Stimulated activated CD4-positive, alpha-beta T cell treated with anti-CD3 and anti-CD28 coated beads, Interleukin-12 subunit alpha, Interleukin-12 subunit beta, amount 100 ng/mL, for 4 hours (primary cell): ENCODE results near the gene TMEM14A.
"Not testable (repeated sequence)": the region's sequence is repeated elsewhere in the genome, so short reads cannot be mapped to it uniquely, and the experiment has no call there.

Experiments used
- DNase-seq: peaks from one replicate; pipeline ENCODE4 v3.0.0-alpha.2; 2020

The TMEM14A gene

DNA sequence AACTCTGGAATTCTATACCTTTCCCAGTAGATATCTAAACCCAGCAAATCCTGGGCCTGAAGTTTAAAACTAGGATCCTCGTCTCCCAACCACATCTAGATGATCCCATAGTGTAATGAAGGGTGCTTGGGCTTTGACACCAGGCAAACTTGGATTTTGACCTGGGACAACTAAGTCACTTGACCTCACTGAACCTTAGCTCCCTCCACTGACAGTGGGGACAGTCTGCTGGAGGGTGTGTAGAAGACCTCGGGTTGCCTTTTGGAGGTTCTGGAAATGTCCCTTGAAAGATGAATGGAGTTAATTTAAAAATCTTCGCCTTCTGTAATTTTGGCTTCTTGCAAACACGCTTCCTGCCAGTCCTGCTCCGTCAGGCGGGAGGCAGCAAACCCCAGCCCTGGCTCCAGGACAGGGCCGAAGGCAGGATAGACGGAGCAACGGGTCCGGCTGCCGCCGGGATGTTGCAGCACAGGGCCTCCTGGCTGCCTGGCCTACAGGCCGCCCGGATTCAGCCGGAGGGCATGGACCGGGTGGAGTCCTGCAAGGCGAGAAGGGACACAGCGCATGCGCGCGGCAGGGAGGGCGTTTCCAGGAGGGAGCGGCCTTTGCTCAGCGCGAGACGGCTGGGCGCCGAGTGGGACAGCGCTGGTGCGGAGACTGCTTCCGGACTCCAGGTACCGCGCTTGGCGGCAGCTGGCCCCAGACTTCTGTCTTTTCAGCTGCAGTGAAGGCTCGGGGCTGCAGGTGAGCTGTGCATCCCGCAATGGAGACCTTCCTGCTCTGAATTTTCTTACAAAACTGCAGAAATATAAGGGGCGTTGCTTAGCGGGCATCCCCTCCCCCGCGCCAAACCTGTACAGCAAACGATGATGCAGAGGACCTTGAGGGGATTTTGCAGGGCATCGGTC is at the start of gene TMEM14A:
TMEM14A (plus strand) TSS at position 612 of the 908 bp plus-strand sequence. CDS start 5,990 bp downstream, outside the sequence.
- peak; percentile 91 for DNase-seq

GRCh38 chr6:52621631-52622030 is 49.3 kb upstream of the TMEM14A start:
- DNase-seq: no peak

DNA sequence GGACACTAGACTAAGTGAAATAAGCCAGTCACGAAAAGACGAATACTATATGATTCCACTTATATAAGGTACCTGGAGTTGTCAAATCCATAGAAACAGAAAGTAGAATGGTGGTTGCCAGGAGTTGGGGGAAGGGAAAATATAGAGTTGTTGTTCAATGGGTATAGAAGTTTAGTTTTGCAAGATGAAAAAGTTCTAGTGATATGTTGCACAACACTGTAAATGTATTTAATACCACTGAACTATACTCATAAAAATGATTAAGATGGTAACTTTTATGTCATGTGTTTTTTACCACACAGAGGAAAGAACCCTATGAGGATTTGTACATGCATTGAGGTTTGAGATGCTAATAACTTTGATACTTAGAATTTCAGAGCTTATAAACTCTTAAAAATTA is 48.1 kb upstream of the TMEM14A start:
- no peak for DNase-seq

DNA sequence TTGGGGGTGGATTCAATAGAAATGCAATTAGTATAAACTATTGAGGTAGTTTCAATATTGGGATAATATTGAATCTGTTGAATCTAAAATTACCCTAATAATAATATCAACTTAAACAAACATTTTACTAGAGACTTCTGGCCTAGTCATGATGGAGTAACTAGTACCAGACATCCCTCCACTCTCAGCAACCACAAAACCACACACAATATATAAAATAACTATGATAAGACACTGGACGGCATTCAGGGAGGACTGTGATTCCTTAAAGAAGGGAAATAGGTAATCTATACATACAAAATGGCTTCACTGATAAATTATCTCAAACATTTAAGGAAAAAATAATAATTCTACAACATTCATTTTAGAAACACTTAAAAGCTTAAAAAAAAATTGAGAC is 38.9 kb upstream of the TMEM14A start:
- no peak for DNase-seq

GRCh38 chr6:52634211-52634610 is 36.7 kb upstream of the TMEM14A start:
- no peak for DNase-seq

DNA sequence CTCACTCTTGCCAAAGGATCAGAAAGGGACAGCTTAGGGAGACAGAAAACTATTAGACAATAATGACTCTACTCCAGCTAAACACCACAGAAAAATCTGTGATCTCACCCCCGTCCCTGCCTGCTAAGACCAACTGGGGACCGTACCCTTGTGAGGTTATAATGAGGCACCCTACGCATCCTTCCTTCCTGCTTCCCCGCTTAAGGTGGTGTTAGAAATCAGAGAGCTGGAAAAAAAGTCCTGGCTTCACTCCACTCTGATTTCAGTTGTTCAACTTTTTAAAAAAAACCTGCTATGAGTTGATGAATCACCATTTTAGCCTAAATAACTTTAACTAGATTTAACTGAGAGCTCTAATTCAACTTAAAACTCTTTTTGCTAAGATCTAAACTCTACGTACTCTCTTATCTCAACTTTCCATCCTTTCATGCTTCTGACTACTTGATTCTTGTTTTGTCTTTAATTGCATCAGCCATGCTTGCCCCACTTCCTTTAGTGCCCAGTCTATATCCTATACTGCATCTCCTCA is 35.8 kb upstream of the TMEM14A start:
- DNase-seq: no peak

DNA sequence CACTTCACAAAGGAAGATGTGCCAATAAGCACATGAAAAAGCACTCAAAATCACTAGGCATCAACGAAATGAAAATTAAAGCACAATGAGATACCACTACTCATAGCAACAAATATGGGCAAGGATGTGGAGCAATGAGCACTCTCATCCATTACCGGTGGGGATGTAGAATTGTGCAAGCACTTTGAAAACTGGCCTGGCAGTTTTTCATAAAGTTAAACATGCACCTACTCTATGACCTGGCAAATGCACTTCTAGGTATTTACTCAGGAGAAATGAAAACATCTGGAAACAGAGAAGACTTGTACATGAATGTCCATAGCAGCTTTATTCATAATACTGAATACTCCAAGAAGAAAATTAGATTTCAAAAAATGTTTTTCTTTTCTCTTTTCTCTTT is 34.1 kb upstream of the TMEM14A start:
- DNase-seq: no peak

- no peak for DNase-seq
Observed at GRCh38 chr6:52639493-52639892, 31.4 kb upstream of the TMEM14A start.

DNA sequence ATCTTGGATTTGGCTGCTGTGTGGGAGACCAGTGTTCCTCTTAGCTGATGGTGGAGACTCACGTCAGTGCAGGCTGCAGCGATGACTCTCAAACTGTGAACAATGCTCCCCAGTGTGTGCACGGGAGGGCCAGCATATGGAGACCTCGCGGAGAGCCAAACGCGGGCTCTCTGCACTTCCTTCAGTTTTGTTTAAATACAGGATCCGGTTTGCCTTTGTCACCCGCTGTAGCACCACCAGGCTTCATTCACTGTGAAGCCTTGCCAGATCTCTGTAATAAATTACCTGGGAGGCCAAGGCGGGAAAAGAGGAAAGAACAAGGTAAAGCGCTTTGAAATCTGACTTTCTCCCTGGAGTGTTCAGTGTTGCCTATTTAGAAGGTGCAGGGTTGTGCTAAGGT is 30.7 kb upstream of the TMEM14A start:
- DNase-seq: no peak

DNA sequence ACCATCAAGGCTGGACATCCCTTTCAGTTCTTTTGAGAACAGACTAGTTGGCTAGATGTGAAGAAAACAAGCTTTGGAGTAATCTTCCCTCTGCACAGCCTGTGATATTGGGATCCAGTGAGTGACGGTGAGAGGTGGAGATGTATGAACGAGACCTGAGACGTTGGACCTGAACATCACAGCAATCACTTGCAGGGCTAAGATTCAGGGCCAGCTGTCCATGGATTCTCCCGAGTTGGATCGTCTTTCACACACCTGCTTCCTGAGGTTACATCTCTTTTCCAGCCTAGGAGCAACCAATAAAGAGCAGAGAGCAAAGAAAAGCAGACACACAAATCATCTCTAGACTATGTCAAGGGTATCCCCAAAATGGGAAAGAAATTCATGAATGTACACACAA is 30.0 kb upstream of the TMEM14A start:
- no peak for DNase-seq

GRCh38 chr6:52641388-52641787 is 29.5 kb upstream of the TMEM14A start:
- DNase-seq: no peak

- no peak for DNase-seq
Observed at GRCh38 chr6:52641826-52642225, 29.1 kb upstream of the TMEM14A start.

GRCh38 chr6:52642368-52642767 is 28.5 kb upstream of the TMEM14A start:
- no peak for DNase-seq

GRCh38 chr6:52643158-52643557 is 27.8 kb upstream of the TMEM14A start:
- no peak for DNase-seq

DNA sequence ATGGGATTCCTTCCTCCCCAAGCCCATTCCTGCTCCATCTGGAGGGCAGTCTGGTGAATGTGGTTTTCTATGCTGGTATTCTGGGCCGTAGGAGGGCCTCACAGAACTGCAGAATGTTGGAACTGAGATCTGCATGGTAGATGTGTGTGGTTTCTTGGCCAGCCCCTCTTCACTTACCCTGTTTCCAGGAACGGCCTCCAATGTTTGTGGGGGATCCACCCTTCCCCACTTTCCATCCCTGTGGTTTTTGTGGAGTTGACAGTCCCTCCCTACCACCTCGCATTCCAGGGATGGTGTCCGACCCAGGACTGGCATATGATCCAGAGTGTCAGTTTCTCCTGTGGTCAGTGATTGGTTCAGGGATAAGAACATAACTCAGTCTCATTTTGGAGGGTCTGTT is 26.7 kb upstream of the TMEM14A start:
- no peak for DNase-seq

- no peak for DNase-seq
Observed at GRCh38 chr6:52645976-52646375, 24.9 kb upstream of the TMEM14A start.

GRCh38 chr6:52647199-52647598 is 23.7 kb upstream of the TMEM14A start:
- DNase-seq: no peak

- no peak for DNase-seq
Observed at GRCh38 chr6:52649536-52650160, 21.3 kb upstream of the TMEM14A start.

GRCh38 chr6:52650941-52651340 is 20.0 kb upstream of the TMEM14A start:
- DNase-seq: no peak

GRCh38 chr6:52653151-52653550 is 17.8 kb upstream of the TMEM14A start:
- no peak for DNase-seq

GRCh38 chr6:52654007-52654406 is 16.9 kb upstream of the TMEM14A start:
- no peak for DNase-seq

DNA sequence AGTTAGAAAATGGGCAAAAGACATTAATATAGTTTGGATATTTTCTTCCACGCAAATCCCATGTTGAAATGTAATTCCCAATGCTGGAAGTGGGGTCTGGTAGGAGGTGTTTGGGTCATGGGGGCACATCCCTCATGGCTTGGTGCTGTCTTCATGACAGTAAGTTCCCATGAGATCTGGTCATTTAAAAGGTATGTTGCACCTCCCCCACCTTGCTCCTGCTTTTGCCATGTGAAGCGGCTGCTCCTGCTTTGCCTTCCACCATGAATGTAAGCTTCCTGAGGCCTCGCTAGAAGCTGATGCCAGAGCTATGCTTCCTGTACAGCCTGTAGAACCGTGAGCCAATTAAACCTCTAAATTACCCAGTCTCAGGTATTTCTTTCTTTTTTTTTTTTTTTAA is 16.3 kb upstream of the TMEM14A start:
- DNase-seq: no peak

- DNase-seq: not testable (repeated sequence)
Observed at GRCh38 chr6:52655941-52656340, 15.0 kb upstream of the TMEM14A start.

DNA sequence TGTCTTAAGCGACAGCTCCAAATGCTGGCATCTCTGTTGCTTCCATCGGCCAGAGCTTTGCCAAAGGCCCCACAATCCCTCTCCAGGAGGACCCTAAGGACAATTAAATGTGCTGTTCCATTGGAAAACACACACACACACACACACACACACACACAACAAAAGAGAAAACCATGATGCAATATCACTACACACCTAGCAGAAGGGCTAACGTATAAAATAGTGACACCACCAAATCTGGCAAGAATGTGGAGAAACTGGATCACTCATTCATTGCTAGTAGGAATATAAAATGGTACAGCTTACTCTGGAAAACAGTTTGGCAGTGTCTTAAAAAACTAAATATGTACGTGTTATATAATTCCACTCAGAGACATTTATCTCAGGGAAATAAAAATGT is 13.0 kb upstream of the TMEM14A start:
- DNase-seq: no peak
